AG20443 (cell line): ENCODE measurements around the gene HNF1A.
"Not testable (repeated sequence)": the region's sequence is repeated elsewhere in the genome, so short reads cannot be mapped to it uniquely, and the experiment has no call there.

Experiments used
- DNase-seq: peaks from one replicate; pipeline ENCODE4 v3.0.0; 2012; ENCODE audit warnings: low spot score, mixed read lengths

The HNF1A gene

GRCh38 chr12:120978296-120979219 lies at the start of gene HNF1A:
HNF1A (plus strand) TSS chr12:120978543; CDS start chr12:120978769, 226 bp downstream.
- DNase-seq, result no peak

GRCh38 chr12:120928864-120929652 lies 49.3 kb upstream of the HNF1A start:
- DNase-seq, result no peak

GRCh38 chr12:120930032-120930431 lies 48.3 kb upstream of the HNF1A start:
- DNase-seq, result no peak

GRCh38 chr12:120932058-120932457 lies 46.3 kb upstream of the HNF1A start:
- no peak for DNase-seq

GRCh38 chr12:120932956-120933526 lies 45.3 kb upstream of the HNF1A start:
- no peak for DNase-seq

- no peak for DNase-seq
Observed at GRCh38 chr12:120933786-120934185, 44.6 kb upstream of the HNF1A start.

- DNase-seq, result no peak
Observed at GRCh38 chr12:120936197-120936596, 42.1 kb upstream of the HNF1A start.

- DNase-seq, result no peak
Observed at GRCh38 chr12:120938496-120938895, 39.8 kb upstream of the HNF1A start.

GRCh38 chr12:120939523-120939922 lies 38.8 kb upstream of the HNF1A start:
- no peak for DNase-seq

GRCh38 chr12:120940006-120940405 lies 38.3 kb upstream of the HNF1A start:
- no peak for DNase-seq

GRCh38 chr12:120940799-120941198 lies 37.5 kb upstream of the HNF1A start:
- no peak for DNase-seq

GRCh38 chr12:120941412-120941811 lies 36.9 kb upstream of the HNF1A start:
- DNase-seq, result no peak

- DNase-seq, result no peak
Observed at GRCh38 chr12:120941846-120942405, 36.4 kb upstream of the HNF1A start.

- no peak for DNase-seq
Observed at GRCh38 chr12:120943482-120943881, 34.9 kb upstream of the HNF1A start.

GRCh38 chr12:120944645-120945217 lies 33.6 kb upstream of the HNF1A start:
- DNase-seq, result peak; percentile 76

- not testable (repeated sequence) for DNase-seq
Observed at GRCh38 chr12:120945516-120945915, 32.8 kb upstream of the HNF1A start.

GRCh38 chr12:120950260-120950799 lies 28.0 kb upstream of the HNF1A start:
- not testable (repeated sequence) for DNase-seq

GRCh38 chr12:120950807-120951206 lies 27.5 kb upstream of the HNF1A start:
- no peak for DNase-seq

- no peak for DNase-seq
Observed at GRCh38 chr12:120955232-120955631, 23.1 kb upstream of the HNF1A start.

- no peak for DNase-seq
Observed at GRCh38 chr12:120956579-120957300, 21.6 kb upstream of the HNF1A start.
